Activated CD8-positive, alpha-beta T cell treated with anti-CD3 and anti-CD28 coated beads for 36 hours (primary cell): ENCODE data around the gene ATOH8. TPM values are rescaled to one million over a fixed set of nuclear protein-coding genes. Genes with fewer than 3 reads are reported as not detected.

Experiments used
- ATAC-seq: fragments of 200-7000 bp; cut with Tn5 transposase; one replicate; pipeline ENCODE4 v1.10.0; 2021; ENCODE audit warnings: mild to moderate bottlenecking, moderate library complexity
- CTCF ChIA-PET: fragments of 350-600 bp; sonication (Branson Sonifier 250); formaldehyde crosslinking; loops from one replicate; lab custom pipeline; 2021; ENCODE audit warnings: antibody characterized with exemption; lab: Charles Lee
- POLR2A ChIA-PET: fragments of 350-600 bp; sonication (Branson Sonifier 250); formaldehyde crosslinking; loops from one replicate; lab custom pipeline; 2021; ENCODE audit warnings: antibody characterized with exemption; lab: Charles Lee
- DNase-seq: peaks from one replicate; pipeline ENCODE4 v3.0.0-alpha.2; 2020
- H3K27ac Mint-ChIP-seq: one replicate; pipeline ENCODE4 v1.8.0; 2021; ENCODE audit warnings: mild to moderate bottlenecking, mixed read lengths
- H3K27me3 Mint-ChIP-seq: one replicate; pipeline ENCODE4 v1.8.0; 2021; ENCODE audit warnings: mixed read lengths
- H3K36me3 Mint-ChIP-seq: one replicate; pipeline ENCODE4 v1.8.0; 2021; ENCODE audit warnings: low read depth, mixed read lengths
- H3K4me1 Mint-ChIP-seq: one replicate; pipeline ENCODE4 v1.8.0; 2021; ENCODE audit warnings: low read depth, mixed read lengths
- H3K4me3 Mint-ChIP-seq: one replicate; pipeline ENCODE4 v1.8.0; 2021; ENCODE audit warnings: mild to moderate bottlenecking, moderate library complexity, mixed read lengths
- H3K9me3 Mint-ChIP-seq: one replicate; pipeline ENCODE4 v1.8.0; 2021; ENCODE audit warnings: mixed read lengths
- CTCF ChIP-seq: fragments of 200-600 bp; IDR thresholded peaks from one replicate; pipeline ENCODE4 v1.8.0; 2022; ENCODE audit warnings: antibody characterized with exemption, mild to moderate bottlenecking
- intact Hi-C: fragments of 100-400 bp; cut with micrococcal nuclease; formaldehyde crosslinking; loops from one replicate; pipeline ENCODE4 v1.10.0; 2022
- total RNA-seq, 2 experiments: library from RNA; stranded (reverse); gene quantifications; one replicate each; pipeline ENCODE4 v1.2.3, GENCODE V29; 2021

The ATOH8 gene
- total RNA-seq, 2 experiments from 2014 or later: not detected

- TF ChIP-seq CTCF: no peak
- ChIA-PET POLR2A (no interaction called here), CTCF (interaction anchor here (1.2 to 1.9 kb wide), 3 partner anchors 19 to 66 kb away, joined by 4 to 5 read pairs (median 4); no protein-coding TSS in a partner anchor)
- intact Hi-C loops: no loop called here
- H3K27me3 Mint-ChIP-seq: peaks cover 5% of the 10 kb centered on the region
- no peaks in the 10 kb centered on the region for H3K9me3 Mint-ChIP-seq
- no peak overlapping the region for H3K27ac Mint-ChIP-seq
- no peaks in the 10 kb centered on the region for H3K4me1 Mint-ChIP-seq
- ATAC-seq (no peak), DNase-seq (no peak)
- H3K4me3 Mint-ChIP-seq: no peak overlapping the region
- H3K36me3 Mint-ChIP-seq: no peaks in the 10 kb centered on the region
Observed at GRCh38 chr2:85794491-85795121, 40.8 kb downstream of the ATOH8 start.

GRCh38 chr2:85795331-85796045 lies 41.7 kb downstream of the ATOH8 start:
- intact Hi-C loops: no loop called here
- DNase-seq (no peak), ATAC-seq (no peak)
- TF ChIP-seq CTCF: no peak
- Mint-ChIP-seq H3K36me3 (no peaks in the 10 kb centered on the region), H3K9me3 (no peaks in the 10 kb centered on the region), H3K27me3 (peaks cover 5% of the 10 kb centered on the region), H3K27ac (no peak overlapping the region), H3K4me3 (no peak overlapping the region), H3K4me1 (no peaks in the 10 kb centered on the region)
- ChIA-PET POLR2A (interaction anchor here (0.6 kb wide), 1 partner anchor 160 kb away, joined by 4 read pairs; no protein-coding TSS in a partner anchor), CTCF (interaction anchor here (1.2 to 1.9 kb wide), 3 partner anchors 18 to 67 kb away, joined by 4 to 5 read pairs (median 4); no protein-coding TSS in a partner anchor)

GRCh38 chr2:85796046-85796340 lies 42.2 kb downstream of the ATOH8 start:
- no peak for DNase-seq
- no peak overlapping the region for H3K27ac Mint-ChIP-seq

GRCh38 chr2:85796341-85797262 lies 42.8 kb downstream of the ATOH8 start:
- H3K9me3 Mint-ChIP-seq: no peaks in the 10 kb centered on the region
- no peak for ATAC-seq
- no peak overlapping the region for H3K4me3 Mint-ChIP-seq
- TF ChIP-seq CTCF: no peak
- ChIA-PET CTCF (interaction anchor here (1.3 kb wide), 1 partner anchor 68 kb away, joined by 3 read pairs; no protein-coding TSS in a partner anchor), POLR2A (no interaction called here)
- no peak for DNase-seq
- H3K36me3 Mint-ChIP-seq: no peaks in the 10 kb centered on the region
- no peak overlapping the region for H3K27ac Mint-ChIP-seq
- peaks cover 5% of the 10 kb centered on the region for H3K27me3 Mint-ChIP-seq
- intact Hi-C loops: no loop called here
- H3K4me1 Mint-ChIP-seq: no peaks in the 10 kb centered on the region

More at GRCh38 chr2:85796046-85796340, 42.2 kb downstream of the ATOH8 start:
- H3K9me3 Mint-ChIP-seq: no peaks in the 10 kb centered on the region
- H3K4me3 Mint-ChIP-seq: no peak overlapping the region
- H3K27me3 Mint-ChIP-seq: peaks cover 5% of the 10 kb centered on the region
- no peaks in the 10 kb centered on the region for H3K36me3 Mint-ChIP-seq
- ChIA-PET POLR2A (interaction anchor here (0.6 kb wide), 1 partner anchor 160 kb away, joined by 4 read pairs; no protein-coding TSS in a partner anchor), CTCF (interaction anchor here (1.7 to 1.9 kb wide), 2 partner anchors 18 to 67 kb away, joined by 4 to 5 read pairs; no protein-coding TSS in a partner anchor)
- no peak for TF ChIP-seq CTCF
- intact Hi-C loops: no loop called here
- no peaks in the 10 kb centered on the region for H3K4me1 Mint-ChIP-seq
- ATAC-seq: no peak
